Epithelial cell of proximal tubule (primary cell): ENCODE data around the gene LRBA. TPM values are rescaled to one million over a fixed set of nuclear protein-coding genes. Genes with fewer than 3 reads are reported as not detected.

Experiments used
- DNase-seq: peaks from one replicate; pipeline ENCODE4 v3.0.0-alpha.2; 2011; ENCODE audit warnings: low read depth
- H3K4me3 ChIP-seq: 2 replicates; pipeline ENCODE4 v1.5.1; 2011; ENCODE audit warnings: low read depth, mild to moderate bottlenecking, low read length
- total RNA-seq: library from RNA; depleted of rRNA; stranded (reverse); fragments of >200 nt; gene quantifications from 2 replicates; pipeline ENCODE4 v1.2.3, GENCODE V29; 2015
- TF ChIP-seq, protein P1 (sequence below): conservative IDR thresholded peaks from 2 replicates; pipeline ENCODE4 v1.5.1; 2012; ENCODE audit warnings: low read depth, mild to moderate bottlenecking, low read length

Gene LRBA
- total RNA-seq, 1 donor from 2014 or later, result 58.9 TPM

DNA sequence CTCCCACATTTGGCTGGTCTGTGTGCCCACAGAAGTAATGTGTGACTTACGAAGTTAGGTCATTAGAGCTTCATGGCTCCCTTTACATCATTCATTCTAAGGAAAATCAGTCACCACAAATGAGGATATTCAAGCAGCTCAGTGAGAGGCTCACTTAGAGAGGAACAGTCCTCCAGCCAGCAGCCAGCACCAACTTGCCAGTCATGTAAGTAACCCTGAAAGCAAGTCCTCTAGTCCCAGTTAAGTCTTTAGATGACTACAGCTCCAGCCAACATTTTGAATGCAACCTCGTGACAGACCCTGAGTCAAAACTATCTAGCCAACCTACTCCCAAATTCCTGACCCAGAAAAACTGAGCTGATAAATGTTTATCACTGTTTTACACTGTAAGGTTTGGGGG, 71.3 kb downstream of the LRBA start:
- no peak for DNase-seq
- no peak overlapping the region for H3K4me3 ChIP-seq
- TF ChIP-seq, protein P1, sequence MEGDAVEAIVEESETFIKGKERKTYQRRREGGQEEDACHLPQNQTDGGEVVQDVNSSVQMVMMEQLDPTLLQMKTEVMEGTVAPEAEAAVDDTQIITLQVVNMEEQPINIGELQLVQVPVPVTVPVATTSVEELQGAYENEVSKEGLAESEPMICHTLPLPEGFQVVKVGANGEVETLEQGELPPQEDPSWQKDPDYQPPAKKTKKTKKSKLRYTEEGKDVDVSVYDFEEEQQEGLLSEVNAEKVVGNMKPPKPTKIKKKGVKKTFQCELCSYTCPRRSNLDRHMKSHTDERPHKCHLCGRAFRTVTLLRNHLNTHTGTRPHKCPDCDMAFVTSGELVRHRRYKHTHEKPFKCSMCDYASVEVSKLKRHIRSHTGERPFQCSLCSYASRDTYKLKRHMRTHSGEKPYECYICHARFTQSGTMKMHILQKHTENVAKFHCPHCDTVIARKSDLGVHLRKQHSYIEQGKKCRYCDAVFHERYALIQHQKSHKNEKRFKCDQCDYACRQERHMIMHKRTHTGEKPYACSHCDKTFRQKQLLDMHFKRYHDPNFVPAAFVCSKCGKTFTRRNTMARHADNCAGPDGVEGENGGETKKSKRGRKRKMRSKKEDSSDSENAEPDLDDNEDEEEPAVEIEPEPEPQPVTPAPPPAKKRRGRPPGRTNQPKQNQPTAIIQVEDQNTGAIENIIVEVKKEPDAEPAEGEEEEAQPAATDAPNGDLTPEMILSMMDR, result no peak

DNA sequence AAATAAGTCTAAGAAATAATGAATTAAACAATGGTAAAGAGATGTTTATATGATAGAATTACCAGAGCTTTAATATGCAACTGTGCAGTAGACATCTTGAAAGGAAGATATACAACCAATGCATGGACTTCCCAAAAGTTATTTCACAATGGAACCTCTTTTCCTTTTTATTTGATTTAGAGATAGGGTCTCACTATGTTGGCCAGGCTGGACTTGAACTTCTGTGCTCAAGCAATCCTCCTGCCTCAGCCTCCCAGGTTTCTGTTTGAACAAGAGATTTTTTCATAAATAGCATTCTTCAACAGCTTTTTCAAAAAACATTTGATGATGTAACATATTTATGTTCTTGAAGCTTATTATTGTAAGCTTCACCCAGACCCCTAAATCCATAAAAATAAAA, 72.0 kb downstream of the LRBA start:
- DNase-seq, result no peak
- TF ChIP-seq, protein P1, result no peak
- no peak overlapping the region for H3K4me3 ChIP-seq

DNA sequence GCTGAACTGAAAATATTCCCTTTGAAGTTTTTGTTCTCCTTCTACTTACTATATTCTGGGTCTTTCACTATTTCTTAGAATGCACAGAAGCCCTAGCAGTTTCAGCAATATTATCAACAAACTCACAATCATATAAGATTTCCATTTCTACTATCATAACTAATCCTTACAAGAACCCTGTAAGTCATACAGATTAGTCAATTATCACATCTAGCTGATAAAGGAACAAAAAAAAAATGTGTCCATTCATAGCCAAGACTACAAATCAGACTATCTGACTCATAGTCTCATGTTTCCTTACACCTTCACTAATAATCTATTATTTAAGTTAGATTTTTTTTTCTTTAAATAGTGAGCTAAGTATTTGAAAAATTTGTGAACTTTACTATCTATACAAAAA, 72.5 kb downstream of the LRBA start:
- no peak overlapping the region for H3K4me3 ChIP-seq
- TF ChIP-seq, protein P1, result no peak
- DNase-seq, result no peak

DNA sequence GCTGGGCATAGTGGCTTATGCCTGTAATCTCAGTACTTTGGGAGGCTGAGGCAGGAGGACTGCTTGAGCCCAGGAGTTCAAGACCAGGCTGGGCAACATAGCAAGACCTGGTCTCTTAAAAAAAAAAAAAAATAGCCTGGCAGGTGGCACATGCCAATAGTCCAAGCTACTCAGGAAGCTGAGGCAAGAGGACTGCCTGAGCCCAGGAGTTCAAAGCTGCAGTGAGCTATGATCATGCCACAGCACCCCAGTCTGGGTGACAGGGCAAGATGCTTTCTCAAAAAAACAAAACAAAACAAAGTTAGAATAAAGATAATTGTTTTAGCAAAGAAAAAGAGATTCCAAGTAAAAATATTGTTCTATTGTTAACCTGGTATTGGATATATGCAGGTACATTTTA, 75.0 kb downstream of the LRBA start:
- DNase-seq, result no peak
- TF ChIP-seq, protein P1, result no peak
- H3K4me3 ChIP-seq, result no peak overlapping the region

DNA sequence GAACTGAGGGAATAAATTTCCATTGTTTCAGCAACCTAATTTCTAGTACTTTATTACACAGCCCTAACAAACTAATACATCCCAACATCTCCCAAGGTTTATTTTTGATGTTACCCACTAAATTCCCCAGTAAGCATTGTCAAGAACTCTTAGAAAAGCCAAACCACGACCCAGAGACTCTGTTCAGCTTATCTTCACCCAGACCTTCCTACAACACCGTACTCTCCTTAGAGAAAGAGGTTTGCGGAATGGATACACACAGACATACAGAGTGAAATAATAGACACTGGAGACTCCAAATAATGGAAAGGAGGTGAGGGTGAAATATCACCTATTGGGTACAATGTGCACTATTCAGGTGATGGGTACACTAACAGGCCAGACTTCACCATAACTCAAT, 75.6 kb downstream of the LRBA start:
- no peak overlapping the region for H3K4me3 ChIP-seq
- no peak for DNase-seq
- TF ChIP-seq, protein P1, result no peak

DNA sequence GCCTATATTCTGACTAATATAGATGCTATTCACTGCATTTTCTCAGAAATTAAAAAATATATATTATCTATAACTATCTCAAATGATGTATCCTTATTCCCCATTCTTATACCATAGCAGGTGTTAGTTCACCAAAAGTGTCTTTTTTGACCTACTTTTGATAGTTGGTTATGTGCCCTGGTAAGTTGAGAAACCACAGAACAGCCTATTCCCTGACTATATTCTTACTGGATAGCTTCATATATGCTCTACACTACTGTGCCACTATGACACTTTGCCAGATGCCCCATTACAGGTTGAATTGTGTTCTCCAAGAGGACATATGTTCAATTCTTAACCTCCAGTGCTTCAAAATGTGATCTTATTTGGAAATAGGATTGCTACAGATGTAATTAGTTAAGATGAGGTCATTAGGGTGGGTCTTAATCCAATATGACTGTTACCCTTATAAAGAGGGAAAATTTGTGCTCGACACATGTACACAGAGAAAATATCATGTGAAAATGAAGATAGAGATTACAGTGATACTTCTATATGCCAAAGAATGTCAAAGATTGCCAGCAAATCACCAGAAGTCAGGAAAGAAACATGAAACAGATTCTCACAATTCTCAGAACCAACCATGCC, 76.1 kb downstream of the LRBA start:
- DNase-seq, result no peak
- H3K4me3 ChIP-seq, result no peak overlapping the region
- TF ChIP-seq, protein P1, result no peak

DNA sequence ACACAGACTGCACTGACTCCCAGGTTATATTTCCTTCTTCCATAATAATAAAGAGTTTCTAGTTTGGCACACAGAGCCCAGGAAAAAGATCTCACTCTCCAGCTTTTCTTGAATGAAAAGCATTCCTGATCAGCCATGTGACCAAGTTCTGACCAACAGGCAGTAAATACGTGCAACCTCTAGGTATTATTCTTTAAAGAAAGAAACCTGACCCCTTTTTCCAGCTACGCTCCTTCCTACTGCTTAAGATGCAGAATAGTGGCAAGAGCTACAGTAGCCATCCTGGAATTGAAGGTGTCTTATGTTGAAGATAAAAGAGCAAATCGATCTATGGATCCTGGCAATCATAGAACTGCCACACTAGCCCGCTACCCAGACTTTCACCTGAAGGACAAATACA, 76.7 kb downstream of the LRBA start:
- H3K4me3 ChIP-seq, result no peak overlapping the region
- TF ChIP-seq, protein P1, result no peak
- DNase-seq, result no peak
